GM19328 (cell line): ENCODE measurements around the gene KRTAP24-1.

Experiments used
- ATAC-seq: cut with Tn5 transposase; IDR thresholded peaks from one replicate; pipeline ENCODE4 v1.9.1; 2021; ENCODE audit warnings: mild to moderate bottlenecking, moderate library complexity; ENCODE audit not compliant: unreplicated experiment

KRTAP24-1 gene

GRCh38 chr21:30282850-30283249, at the start of gene KRTAP24-1:
Gene KRTAP24-1 (minus strand): TSS chr21:30282950. CDS start chr21:30282932, 18 bp downstream.
- no peak for ATAC-seq

- ATAC-seq, result no peak
Observed at GRCh38 chr21:30329203-30329875, 46.6 kb upstream of the KRTAP24-1 start.

GRCh38 chr21:30326390-30326789, 43.6 kb upstream of the KRTAP24-1 start:
- ATAC-seq, result no peak

- ATAC-seq, result no peak
Observed at GRCh38 chr21:30320215-30320614, 37.5 kb upstream of the KRTAP24-1 start, which contains the start of gene KRTAP26-1. Gene KRTAP26-1 (minus strand): TSS chr21:30320315. CDS start chr21:30320035, 280 bp downstream.

GRCh38 chr21:30315701-30316100, 33.0 kb upstream of the KRTAP24-1 start:
- ATAC-seq, result no peak

GRCh38 chr21:30306884-30307283, 24.1 kb upstream of the KRTAP24-1 start:
- no peak for ATAC-seq

- ATAC-seq, result no peak
Observed at GRCh38 chr21:30305136-30305535, 22.4 kb upstream of the KRTAP24-1 start.

- ATAC-seq, result no peak
Observed at GRCh38 chr21:30289215-30289614, 6.5 kb upstream of the KRTAP24-1 start, which contains the start of gene KRTAP25-1. Gene KRTAP25-1 (minus strand): TSS chr21:30289514. CDS start chr21:30289490, 24 bp downstream.

- ATAC-seq, result no peak
Observed at GRCh38 chr21:30271611-30272010, 11.1 kb downstream of the KRTAP24-1 start.

GRCh38 chr21:30271156-30271555, 11.6 kb downstream of the KRTAP24-1 start:
- no peak for ATAC-seq

- no peak for ATAC-seq
Observed at GRCh38 chr21:30269803-30270530, 12.8 kb downstream of the KRTAP24-1 start.

- no peak for ATAC-seq
Observed at GRCh38 chr21:30268608-30269197, 14.0 kb downstream of the KRTAP24-1 start.

GRCh38 chr21:30257773-30258172, 25.0 kb downstream of the KRTAP24-1 start:
- ATAC-seq, result no peak

- ATAC-seq, result no peak
Observed at GRCh38 chr21:30256100-30256499, 26.6 kb downstream of the KRTAP24-1 start.

- ATAC-seq, result no peak
Observed at GRCh38 chr21:30255679-30256078, 27.1 kb downstream of the KRTAP24-1 start.

GRCh38 chr21:30251781-30252180, 31.0 kb downstream of the KRTAP24-1 start:
- no peak for ATAC-seq

- ATAC-seq, result no peak
Observed at GRCh38 chr21:30249936-30250335, 32.8 kb downstream of the KRTAP24-1 start.

- no peak for ATAC-seq
Observed at GRCh38 chr21:30248844-30249243, 33.9 kb downstream of the KRTAP24-1 start.

- no peak for ATAC-seq
Observed at GRCh38 chr21:30245061-30245460, 37.7 kb downstream of the KRTAP24-1 start.

- ATAC-seq, result no peak
Observed at GRCh38 chr21:30243691-30244090, 39.1 kb downstream of the KRTAP24-1 start.

- no peak for ATAC-seq
Observed at GRCh38 chr21:30240661-30241060, 42.1 kb downstream of the KRTAP24-1 start.

- no peak for ATAC-seq
Observed at GRCh38 chr21:30238168-30238567, 44.6 kb downstream of the KRTAP24-1 start.
